ENCODE data around the gene USP37. TPM values are rescaled to one million over a fixed set of nuclear protein-coding genes. Genes with fewer than 3 reads are reported as not detected.

The USP37 gene
- total RNA-seq, 1 donor from 2014 or later, result 6.4 TPM

GRCh38 chr2:218500501-218501060, 67.6 kb downstream of the USP37 start:
- Histone ChIP-seq H3K9me3 (ENCODE audit: insufficient read depth, low read depth, low read length) (no peaks in the 10 kb centered on the region), H4K20me1 (ENCODE audit: insufficient read depth, low read length) (no peaks in the 10 kb centered on the region), H3K4me3 (ENCODE audit: insufficient read depth, low read depth, low read length) (no peak overlapping the region), H3K9ac (ENCODE audit: low read length) (no peak overlapping the region), H3K79me2 (ENCODE audit: insufficient read depth, low read length) (no peaks in the 10 kb centered on the region), H3K4me2 (ENCODE audit: low read length) (no peak overlapping the region), H2AFZ (ENCODE audit: low read depth, low read length) (no peak overlapping the region), H3K27me3 (ENCODE audit: insufficient read depth, low read length) (no peaks in the 10 kb centered on the region), H3K4me1 (ENCODE audit: insufficient read depth, low read length) (no peaks in the 10 kb centered on the region), H3K27ac (ENCODE audit: low read depth, low read length) (no peak overlapping the region), H3K36me3 (ENCODE audit: insufficient read depth, low read length) (peaks cover 2% of the 10 kb centered on the region)
- DNase-seq (ENCODE audit: low read depth) (no peak), FAIRE-seq (no peak)
- TF ChIP-seq, protein P1, sequence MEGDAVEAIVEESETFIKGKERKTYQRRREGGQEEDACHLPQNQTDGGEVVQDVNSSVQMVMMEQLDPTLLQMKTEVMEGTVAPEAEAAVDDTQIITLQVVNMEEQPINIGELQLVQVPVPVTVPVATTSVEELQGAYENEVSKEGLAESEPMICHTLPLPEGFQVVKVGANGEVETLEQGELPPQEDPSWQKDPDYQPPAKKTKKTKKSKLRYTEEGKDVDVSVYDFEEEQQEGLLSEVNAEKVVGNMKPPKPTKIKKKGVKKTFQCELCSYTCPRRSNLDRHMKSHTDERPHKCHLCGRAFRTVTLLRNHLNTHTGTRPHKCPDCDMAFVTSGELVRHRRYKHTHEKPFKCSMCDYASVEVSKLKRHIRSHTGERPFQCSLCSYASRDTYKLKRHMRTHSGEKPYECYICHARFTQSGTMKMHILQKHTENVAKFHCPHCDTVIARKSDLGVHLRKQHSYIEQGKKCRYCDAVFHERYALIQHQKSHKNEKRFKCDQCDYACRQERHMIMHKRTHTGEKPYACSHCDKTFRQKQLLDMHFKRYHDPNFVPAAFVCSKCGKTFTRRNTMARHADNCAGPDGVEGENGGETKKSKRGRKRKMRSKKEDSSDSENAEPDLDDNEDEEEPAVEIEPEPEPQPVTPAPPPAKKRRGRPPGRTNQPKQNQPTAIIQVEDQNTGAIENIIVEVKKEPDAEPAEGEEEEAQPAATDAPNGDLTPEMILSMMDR (IDR thresholded peaks at IDR 0.05; ENCODE audit: insufficient read depth, low read depth, low read length), result no peak
- no peak for TF ChIP-seq EZH2 (IDR thresholded peaks at IDR 0.05; ENCODE audit: insufficient read depth, low read length)
- peaks cover 8% of the 10 kb centered on the region for H3K4me1 Mint-ChIP-seq (ENCODE audit: low read depth, unreplicated experiment)
- no peaks in the 10 kb centered on the region for H3K9me3 Mint-ChIP-seq (ENCODE audit: unreplicated experiment)
- no peak overlapping the region for H3K4me3 Mint-ChIP-seq (ENCODE audit: unreplicated experiment)
- peaks cover 7% of the 10 kb centered on the region for H3K36me3 Mint-ChIP-seq (ENCODE audit: low read depth, unreplicated experiment)
- H3K27ac Mint-ChIP-seq (ENCODE audit: unreplicated experiment), result no peak overlapping the region
- H3K27me3 Mint-ChIP-seq (ENCODE audit: low read depth, unreplicated experiment), result no peaks in the 10 kb centered on the region

DNA sequence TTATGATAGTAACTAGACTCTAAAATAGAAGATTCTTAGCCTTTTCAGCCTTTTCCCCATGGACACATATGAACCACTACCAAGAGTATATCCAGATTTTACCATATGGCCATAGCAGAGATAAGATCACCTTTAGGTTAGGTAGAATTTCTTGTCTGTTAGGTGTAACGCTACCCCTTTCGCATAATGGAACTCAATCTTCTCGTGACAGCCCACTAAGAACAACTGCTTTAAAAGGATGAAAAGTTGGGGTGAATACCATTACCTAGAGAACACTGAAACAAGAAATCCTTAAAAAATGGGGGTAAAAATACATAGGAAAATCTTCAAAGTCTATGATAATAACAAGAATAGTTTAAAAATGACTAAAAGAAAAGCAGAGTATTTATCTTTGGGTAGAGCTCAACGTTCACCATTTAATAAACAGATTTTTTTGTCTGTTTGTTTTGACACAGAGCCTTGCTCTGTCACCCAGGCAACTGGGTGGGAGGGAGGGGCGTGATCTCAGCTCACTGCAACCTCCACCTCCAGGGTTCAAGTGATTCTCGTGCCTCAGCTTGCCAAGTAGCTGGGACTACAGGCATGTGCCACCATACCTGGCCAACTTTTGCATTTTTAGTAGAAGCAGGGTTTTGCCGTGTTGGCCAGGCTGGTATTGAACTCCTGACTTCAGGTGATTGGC, 82.0 kb downstream of the USP37 start:
- H3K27ac ChIP-seq (ENCODE audit: low read depth, low read length), result no peak overlapping the region
- DNase-seq (ENCODE audit: low read depth) (no peak), FAIRE-seq (no peak)
- TF ChIP-seq EZH2 (IDR thresholded peaks at IDR 0.05; ENCODE audit: insufficient read depth, low read length), result no peak
- TF ChIP-seq, protein P1 (IDR thresholded peaks at IDR 0.05; ENCODE audit: insufficient read depth, low read depth, low read length), result no peak
- no peaks in the 10 kb centered on the region for H3K4me1 ChIP-seq (ENCODE audit: insufficient read depth, low read length)
- H3K4me2 ChIP-seq (ENCODE audit: low read length), result no peak overlapping the region
- no peaks in the 10 kb centered on the region for H3K9me3 Mint-ChIP-seq (ENCODE audit: unreplicated experiment)
- H2AFZ ChIP-seq (ENCODE audit: low read depth, low read length), result no peak overlapping the region
- peaks cover 5% of the 10 kb centered on the region for H3K4me1 Mint-ChIP-seq (ENCODE audit: low read depth, unreplicated experiment)
- H3K9me3 ChIP-seq (ENCODE audit: insufficient read depth, low read depth, low read length), result no peaks in the 10 kb centered on the region
- no peak overlapping the region for H3K27ac Mint-ChIP-seq (ENCODE audit: unreplicated experiment)
- no peaks in the 10 kb centered on the region for H4K20me1 ChIP-seq (ENCODE audit: insufficient read depth, low read length)
- H3K4me3 Mint-ChIP-seq (ENCODE audit: unreplicated experiment), result no peak overlapping the region
- H3K9ac ChIP-seq (ENCODE audit: low read length), result no peak overlapping the region
- H3K27me3 ChIP-seq (ENCODE audit: insufficient read depth, low read length), result no peaks in the 10 kb centered on the region
- H3K79me2 ChIP-seq (ENCODE audit: insufficient read depth, low read length), result no peaks in the 10 kb centered on the region
- peaks cover 6% of the 10 kb centered on the region for H3K36me3 Mint-ChIP-seq (ENCODE audit: low read depth, unreplicated experiment)
- H3K4me3 ChIP-seq (ENCODE audit: insufficient read depth, low read depth, low read length), result no peak overlapping the region
- peaks cover 2% of the 10 kb centered on the region for H3K36me3 ChIP-seq (ENCODE audit: insufficient read depth, low read length)
- H3K27me3 Mint-ChIP-seq (ENCODE audit: low read depth, unreplicated experiment), result no peaks in the 10 kb centered on the region

- Histone ChIP-seq H3K27me3 (ENCODE audit: insufficient read depth, low read length) (no peaks in the 10 kb centered on the region), H3K36me3 (ENCODE audit: insufficient read depth, low read length) (peaks cover 8% of the 10 kb centered on the region), H3K4me3 (ENCODE audit: insufficient read depth, low read depth, low read length) (no peak overlapping the region), H3K9me3 (ENCODE audit: insufficient read depth, low read depth, low read length) (no peaks in the 10 kb centered on the region), H3K4me1 (ENCODE audit: insufficient read depth, low read length) (no peaks in the 10 kb centered on the region), H3K79me2 (ENCODE audit: insufficient read depth, low read length) (no peaks in the 10 kb centered on the region), H2AFZ (ENCODE audit: low read depth, low read length) (no peak overlapping the region), H3K4me2 (ENCODE audit: low read length) (no peak overlapping the region), H3K9ac (ENCODE audit: low read length) (no peak overlapping the region), H4K20me1 (ENCODE audit: insufficient read depth, low read length) (no peaks in the 10 kb centered on the region), H3K27ac (ENCODE audit: low read depth, low read length) (no peak overlapping the region)
- Mint-ChIP-seq H3K9me3 (ENCODE audit: unreplicated experiment) (no peaks in the 10 kb centered on the region), H3K27ac (ENCODE audit: unreplicated experiment) (no peak overlapping the region), H3K36me3 (ENCODE audit: low read depth, unreplicated experiment) (no peaks in the 10 kb centered on the region), H3K4me1 (ENCODE audit: low read depth, unreplicated experiment) (peaks cover 5% of the 10 kb centered on the region), H3K27me3 (ENCODE audit: low read depth, unreplicated experiment) (no peaks in the 10 kb centered on the region), H3K4me3 (ENCODE audit: unreplicated experiment) (no peak overlapping the region)
- FAIRE-seq (no peak), DNase-seq (ENCODE audit: low read depth) (peak; percentile 49)
- TF ChIP-seq EZH2 (IDR thresholded peaks at IDR 0.05; ENCODE audit: insufficient read depth, low read length), result no peak
- TF ChIP-seq, protein P1 (IDR thresholded peaks at IDR 0.05; ENCODE audit: insufficient read depth, low read depth, low read length), result no peak
Measured at GRCh38 chr2:218482651-218483050, 85.5 kb downstream of the USP37 start.
